ENCODE data around the gene CLMP.

DNA sequence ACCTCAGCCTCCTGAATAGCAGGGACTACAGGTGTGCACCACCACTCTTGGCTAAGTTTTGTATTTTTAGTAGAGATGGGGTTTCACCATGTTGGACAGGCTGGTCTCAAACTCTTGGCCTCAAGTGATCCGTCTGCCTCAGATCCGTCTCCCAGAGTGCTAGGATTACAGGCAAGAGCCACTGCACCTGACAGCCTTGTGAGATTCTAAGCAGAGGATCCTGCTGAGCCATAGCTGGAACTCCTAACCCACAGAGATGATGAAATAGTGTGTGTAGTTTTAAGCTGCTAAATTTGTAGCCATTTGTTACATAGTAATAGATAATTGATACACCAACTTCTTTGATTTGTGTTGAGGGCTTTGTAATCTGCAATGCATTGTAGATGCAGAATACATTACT is 51.1 kb downstream of the CLMP start:
- TF ChIP-seq GLIS3 (CRISPR knock-in tag; IDR thresholded peaks at IDR 0.05) (no peak), CSDC2 (CRISPR knock-in tag; IDR thresholded peaks at IDR 0.05) (no peak), ZFP30 (CRISPR knock-in tag; IDR thresholded peaks at IDR 0.05) (no peak), ZFP3 (CRISPR knock-in tag; IDR thresholded peaks at IDR 0.05) (no peak), RARB (CRISPR knock-in tag; IDR thresholded peaks at IDR 0.05) (no peak)
- TF ChIP-seq, protein P1, sequence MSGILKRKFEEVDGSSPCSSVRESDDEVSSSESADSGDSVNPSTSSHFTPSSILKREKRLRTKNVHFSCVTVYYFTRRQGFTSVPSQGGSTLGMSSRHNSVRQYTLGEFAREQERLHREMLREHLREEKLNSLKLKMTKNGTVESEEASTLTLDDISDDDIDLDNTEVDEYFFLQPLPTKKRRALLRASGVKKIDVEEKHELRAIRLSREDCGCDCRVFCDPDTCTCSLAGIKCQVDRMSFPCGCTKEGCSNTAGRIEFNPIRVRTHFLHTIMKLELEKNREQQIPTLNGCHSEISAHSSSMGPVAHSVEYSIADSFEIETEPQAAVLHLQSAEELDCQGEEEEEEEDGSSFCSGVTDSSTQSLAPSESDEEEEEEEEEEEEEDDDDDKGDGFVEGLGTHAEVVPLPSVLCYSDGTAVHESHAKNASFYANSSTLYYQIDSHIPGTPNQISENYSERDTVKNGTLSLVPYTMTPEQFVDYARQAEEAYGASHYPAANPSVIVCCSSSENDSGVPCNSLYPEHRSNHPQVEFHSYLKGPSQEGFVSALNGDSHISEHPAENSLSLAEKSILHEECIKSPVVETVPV (CRISPR knock-in tag; IDR thresholded peaks at IDR 0.05), result no peak
- TF ChIP-seq, protein P2, sequence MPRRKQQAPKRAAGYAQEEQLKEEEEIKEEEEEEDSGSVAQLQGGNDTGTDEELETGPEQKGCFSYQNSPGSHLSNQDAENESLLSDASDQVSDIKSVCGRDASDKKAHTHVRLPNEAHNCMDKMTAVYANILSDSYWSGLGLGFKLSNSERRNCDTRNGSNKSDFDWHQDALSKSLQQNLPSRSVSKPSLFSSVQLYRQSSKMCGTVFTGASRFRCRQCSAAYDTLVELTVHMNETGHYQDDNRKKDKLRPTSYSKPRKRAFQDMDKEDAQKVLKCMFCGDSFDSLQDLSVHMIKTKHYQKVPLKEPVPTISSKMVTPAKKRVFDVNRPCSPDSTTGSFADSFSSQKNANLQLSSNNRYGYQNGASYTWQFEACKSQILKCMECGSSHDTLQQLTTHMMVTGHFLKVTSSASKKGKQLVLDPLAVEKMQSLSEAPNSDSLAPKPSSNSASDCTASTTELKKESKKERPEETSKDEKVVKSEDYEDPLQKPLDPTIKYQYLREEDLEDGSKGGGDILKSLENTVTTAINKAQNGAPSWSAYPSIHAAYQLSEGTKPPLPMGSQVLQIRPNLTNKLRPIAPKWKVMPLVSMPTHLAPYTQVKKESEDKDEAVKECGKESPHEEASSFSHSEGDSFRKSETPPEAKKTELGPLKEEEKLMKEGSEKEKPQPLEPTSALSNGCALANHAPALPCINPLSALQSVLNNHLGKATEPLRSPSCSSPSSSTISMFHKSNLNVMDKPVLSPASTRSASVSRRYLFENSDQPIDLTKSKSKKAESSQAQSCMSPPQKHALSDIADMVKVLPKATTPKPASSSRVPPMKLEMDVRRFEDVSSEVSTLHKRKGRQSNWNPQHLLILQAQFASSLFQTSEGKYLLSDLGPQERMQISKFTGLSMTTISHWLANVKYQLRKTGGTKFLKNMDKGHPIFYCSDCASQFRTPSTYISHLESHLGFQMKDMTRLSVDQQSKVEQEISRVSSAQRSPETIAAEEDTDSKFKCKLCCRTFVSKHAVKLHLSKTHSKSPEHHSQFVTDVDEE (CRISPR knock-in tag; IDR thresholded peaks at IDR 0.05), result no peak
- TF ChIP-seq, protein P3, sequence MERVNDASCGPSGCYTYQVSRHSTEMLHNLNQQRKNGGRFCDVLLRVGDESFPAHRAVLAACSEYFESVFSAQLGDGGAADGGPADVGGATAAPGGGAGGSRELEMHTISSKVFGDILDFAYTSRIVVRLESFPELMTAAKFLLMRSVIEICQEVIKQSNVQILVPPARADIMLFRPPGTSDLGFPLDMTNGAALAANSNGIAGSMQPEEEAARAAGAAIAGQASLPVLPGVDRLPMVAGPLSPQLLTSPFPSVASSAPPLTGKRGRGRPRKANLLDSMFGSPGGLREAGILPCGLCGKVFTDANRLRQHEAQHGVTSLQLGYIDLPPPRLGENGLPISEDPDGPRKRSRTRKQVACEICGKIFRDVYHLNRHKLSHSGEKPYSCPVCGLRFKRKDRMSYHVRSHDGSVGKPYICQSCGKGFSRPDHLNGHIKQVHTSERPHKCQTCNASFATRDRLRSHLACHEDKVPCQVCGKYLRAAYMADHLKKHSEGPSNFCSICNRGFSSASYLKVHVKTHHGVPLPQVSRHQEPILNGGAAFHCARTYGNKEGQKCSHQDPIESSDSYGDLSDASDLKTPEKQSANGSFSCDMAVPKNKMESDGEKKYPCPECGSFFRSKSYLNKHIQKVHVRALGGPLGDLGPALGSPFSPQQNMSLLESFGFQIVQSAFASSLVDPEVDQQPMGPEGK (CRISPR knock-in tag; IDR thresholded peaks at IDR 0.05; ENCODE audit: borderline replicate concordance), result no peak

All from SK-N-SH treated with all-trans-retinoic acid at 6 μM for 48 hours (cell line).